Endothelial cell (in vitro differentiated cells): ENCODE data around the gene PDE4D. TPM values are rescaled to one million over a fixed set of nuclear protein-coding genes. Genes with fewer than 3 reads are reported as not detected.

Experiments used
- DNase-seq: peaks from one replicate; pipeline ENCODE4 v3.0.0; 2021; ENCODE audit warnings: low spot score
- H3K27ac Mint-ChIP-seq: one replicate; pipeline ENCODE4 v1.8.0; 2021; ENCODE audit warnings: mixed read lengths, inconsistent platforms; ENCODE audit not compliant: unreplicated experiment
- H3K27me3 Mint-ChIP-seq: one replicate; pipeline ENCODE4 v1.8.0; 2021; ENCODE audit warnings: mild to moderate bottlenecking, moderate library complexity, mixed read lengths, inconsistent platforms; ENCODE audit not compliant: unreplicated experiment
- H3K36me3 Mint-ChIP-seq: one replicate; pipeline ENCODE4 v1.8.0; 2021; ENCODE audit warnings: mild to moderate bottlenecking, low read depth, mixed read lengths, inconsistent platforms; ENCODE audit not compliant: unreplicated experiment
- H3K4me1 Mint-ChIP-seq: one replicate; pipeline ENCODE4 v1.8.0; 2021; ENCODE audit warnings: mild to moderate bottlenecking, mixed read lengths, inconsistent platforms; ENCODE audit not compliant: unreplicated experiment
- H3K4me3 Mint-ChIP-seq: one replicate; pipeline ENCODE4 v1.8.0; 2021; ENCODE audit warnings: mild to moderate bottlenecking, mixed read lengths, inconsistent platforms; ENCODE audit not compliant: unreplicated experiment
- H3K9me3 Mint-ChIP-seq: one replicate; pipeline ENCODE4 v1.8.0; 2021; ENCODE audit warnings: mixed read lengths, inconsistent platforms; ENCODE audit not compliant: unreplicated experiment
- total RNA-seq: library from RNA; stranded (reverse); fragmentation: NEBNext Ultra II Directional; extraction: Animal tissue kit (Norgen Biotek cat#: 25700); gene quantifications from one replicate; pipeline ENCODE4 v1.2.1, GENCODE V29; 2021; ENCODE audit not compliant: unreplicated experiment
- TF ChIP-seq, protein P1 (sequence below): fragments of 200-600 bp; sonication (generic); IDR thresholded peaks from one replicate; pipeline ENCODE4 v1.5.0; 2021; ENCODE audit warnings: antibody characterized with exemption; ENCODE audit not compliant: unreplicated experiment

The PDE4D gene
- total RNA-seq, 1 donor from 2014 or later, result 9.4 TPM

DNA sequence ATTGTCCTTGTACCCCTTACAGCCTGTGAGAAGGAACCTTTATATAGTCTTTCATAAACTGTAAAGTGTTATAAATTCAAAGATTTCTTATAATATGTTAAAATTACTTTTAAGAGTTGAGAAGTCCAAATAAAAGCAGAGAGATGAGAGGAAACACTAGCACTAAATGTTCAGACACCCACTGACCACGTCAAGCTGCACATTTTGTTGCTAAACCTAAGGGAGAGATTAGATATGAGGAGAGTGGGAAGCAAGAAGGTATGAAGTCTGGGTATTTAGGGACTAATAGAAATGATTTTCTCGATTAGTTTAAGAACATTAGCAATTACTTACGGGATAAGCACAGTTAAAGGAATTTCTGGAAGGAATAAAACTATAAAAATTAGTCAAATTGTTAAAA is 803.8 kb downstream of the PDE4D start:
- no peak for DNase-seq
- Mint-ChIP-seq H3K4me3 (no peak overlapping the region), H3K9me3 (no peaks in the 10 kb centered on the region), H3K27me3 (no peaks in the 10 kb centered on the region), H3K27ac (no peak overlapping the region), H3K4me1 (no peaks in the 10 kb centered on the region), H3K36me3 (no peaks in the 10 kb centered on the region)
- TF ChIP-seq, protein P1, sequence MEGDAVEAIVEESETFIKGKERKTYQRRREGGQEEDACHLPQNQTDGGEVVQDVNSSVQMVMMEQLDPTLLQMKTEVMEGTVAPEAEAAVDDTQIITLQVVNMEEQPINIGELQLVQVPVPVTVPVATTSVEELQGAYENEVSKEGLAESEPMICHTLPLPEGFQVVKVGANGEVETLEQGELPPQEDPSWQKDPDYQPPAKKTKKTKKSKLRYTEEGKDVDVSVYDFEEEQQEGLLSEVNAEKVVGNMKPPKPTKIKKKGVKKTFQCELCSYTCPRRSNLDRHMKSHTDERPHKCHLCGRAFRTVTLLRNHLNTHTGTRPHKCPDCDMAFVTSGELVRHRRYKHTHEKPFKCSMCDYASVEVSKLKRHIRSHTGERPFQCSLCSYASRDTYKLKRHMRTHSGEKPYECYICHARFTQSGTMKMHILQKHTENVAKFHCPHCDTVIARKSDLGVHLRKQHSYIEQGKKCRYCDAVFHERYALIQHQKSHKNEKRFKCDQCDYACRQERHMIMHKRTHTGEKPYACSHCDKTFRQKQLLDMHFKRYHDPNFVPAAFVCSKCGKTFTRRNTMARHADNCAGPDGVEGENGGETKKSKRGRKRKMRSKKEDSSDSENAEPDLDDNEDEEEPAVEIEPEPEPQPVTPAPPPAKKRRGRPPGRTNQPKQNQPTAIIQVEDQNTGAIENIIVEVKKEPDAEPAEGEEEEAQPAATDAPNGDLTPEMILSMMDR, result no peak

DNA sequence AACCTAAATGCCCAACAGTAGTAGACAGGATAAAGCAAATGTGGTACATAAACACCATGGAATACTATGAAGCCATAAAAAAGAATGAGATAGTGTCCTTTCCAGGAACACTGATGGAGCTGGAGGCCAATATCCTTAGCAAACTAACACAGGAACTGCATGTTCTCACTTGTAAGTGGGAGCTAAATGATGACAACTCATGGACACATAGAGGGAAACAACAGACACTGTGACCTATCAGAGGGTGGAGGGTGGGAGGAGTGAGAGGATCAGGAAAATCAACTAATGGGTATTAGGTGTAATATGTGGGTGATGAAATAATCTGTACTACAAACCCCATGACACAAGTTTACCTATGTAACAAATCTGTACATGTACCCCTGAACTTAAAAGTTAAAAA is 805.0 kb downstream of the PDE4D start:
- Mint-ChIP-seq H3K27ac (no peak overlapping the region), H3K27me3 (no peaks in the 10 kb centered on the region), H3K36me3 (no peaks in the 10 kb centered on the region), H3K4me3 (no peak overlapping the region), H3K4me1 (no peaks in the 10 kb centered on the region), H3K9me3 (no peaks in the 10 kb centered on the region)
- DNase-seq, result no peak
- TF ChIP-seq, protein P1, result no peak

DNA sequence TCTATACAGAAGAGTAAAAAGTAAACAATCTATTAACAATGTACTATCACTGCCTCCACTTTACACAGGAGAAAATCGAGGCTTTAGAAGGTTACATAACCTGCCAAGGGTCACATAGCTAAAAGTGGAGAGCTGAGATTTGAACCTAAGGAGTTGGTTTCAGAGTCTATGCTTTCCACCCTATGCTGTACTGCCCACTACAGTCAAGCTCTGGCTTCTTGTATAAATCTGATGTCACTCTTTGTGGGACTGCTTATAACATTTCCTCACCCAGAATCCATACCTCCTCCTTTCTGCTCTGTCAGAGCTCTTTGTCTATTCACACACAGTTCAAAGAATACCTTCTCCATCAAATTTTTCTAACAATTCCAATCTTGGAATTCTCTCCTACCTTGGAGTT is 807.5 kb downstream of the PDE4D start:
- Mint-ChIP-seq H3K27ac (no peak overlapping the region), H3K4me3 (no peak overlapping the region), H3K36me3 (no peaks in the 10 kb centered on the region), H3K27me3 (no peaks in the 10 kb centered on the region), H3K4me1 (no peaks in the 10 kb centered on the region), H3K9me3 (no peaks in the 10 kb centered on the region)
- no peak for DNase-seq
- TF ChIP-seq, protein P1, result no peak

DNA sequence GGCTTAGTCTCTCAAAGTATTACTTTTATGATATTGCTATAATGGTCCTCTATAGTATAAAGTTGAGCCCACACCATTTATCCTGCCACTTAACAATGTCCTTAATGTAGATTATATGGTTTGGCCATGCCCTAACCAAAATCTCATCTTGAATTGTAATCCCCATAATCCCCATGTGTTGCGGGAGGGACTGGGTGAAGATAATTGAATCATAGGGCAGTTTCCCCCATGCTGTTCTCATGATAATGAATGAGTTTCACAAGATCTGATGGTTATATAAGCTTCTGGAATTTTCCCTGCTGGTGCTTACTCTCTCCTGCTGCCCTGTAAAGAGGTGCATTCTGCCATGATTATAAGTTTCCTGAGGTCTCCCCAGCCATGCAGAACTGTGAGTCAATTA is 811.8 kb downstream of the PDE4D start:
- TF ChIP-seq, protein P1, result no peak
- Mint-ChIP-seq H3K36me3 (no peaks in the 10 kb centered on the region), H3K4me1 (no peaks in the 10 kb centered on the region), H3K9me3 (no peaks in the 10 kb centered on the region), H3K27me3 (no peaks in the 10 kb centered on the region), H3K27ac (no peak overlapping the region), H3K4me3 (no peak overlapping the region)
- DNase-seq, result no peak

DNA sequence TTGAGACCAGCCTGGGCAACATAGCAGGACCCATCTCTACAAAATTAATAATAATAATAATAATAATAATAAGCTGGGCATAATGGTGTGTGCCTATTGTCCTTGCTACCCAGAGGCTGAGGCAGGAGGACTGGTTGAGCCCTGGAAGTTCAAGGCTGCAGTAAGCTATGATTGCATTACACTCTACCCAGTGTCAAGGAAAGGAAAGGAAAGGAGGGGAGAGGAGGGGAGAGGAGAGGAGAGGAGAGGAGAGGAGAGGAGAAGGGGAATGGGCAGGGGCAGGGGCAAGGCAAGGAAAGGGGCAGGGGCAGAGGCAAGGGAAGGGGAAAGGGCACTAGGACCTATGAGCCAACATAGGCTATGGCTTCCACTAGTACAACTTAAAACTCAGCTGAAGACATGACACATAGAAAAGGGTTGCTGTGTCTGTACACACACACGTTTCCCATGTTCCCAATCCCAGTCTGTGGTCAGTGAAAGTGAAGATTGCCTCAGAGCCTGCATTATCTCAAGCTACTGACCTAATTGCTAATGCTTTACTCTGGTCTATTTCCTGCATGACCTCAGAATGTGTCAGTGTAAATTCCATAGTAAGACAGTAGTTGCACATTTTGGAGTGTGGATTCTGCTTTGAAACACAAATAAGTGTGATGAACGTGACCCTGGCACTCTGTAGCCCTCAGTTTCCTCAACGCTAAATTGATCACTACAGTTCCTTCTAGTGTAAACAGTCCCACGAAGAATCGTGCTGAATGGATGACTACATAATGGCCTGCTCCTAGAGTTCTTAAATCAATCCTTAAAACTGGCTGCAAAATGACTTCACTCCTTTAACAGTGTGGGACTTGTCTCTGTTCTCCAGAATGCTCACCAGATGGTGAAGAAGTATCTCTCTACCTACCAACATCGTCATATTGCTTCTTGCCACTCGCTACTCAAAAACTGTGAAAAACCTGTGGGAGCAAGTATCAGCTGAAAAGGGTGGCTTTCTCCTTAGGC is 813.6 kb downstream of the PDE4D start:
- H3K36me3 Mint-ChIP-seq, result no peaks in the 10 kb centered on the region
- no peaks in the 10 kb centered on the region for H3K27me3 Mint-ChIP-seq
- H3K4me1 Mint-ChIP-seq, result no peaks in the 10 kb centered on the region
- H3K9me3 Mint-ChIP-seq, result no peaks in the 10 kb centered on the region
- TF ChIP-seq, protein P1, result no peak
- no peak overlapping the region for H3K27ac Mint-ChIP-seq
- H3K4me3 Mint-ChIP-seq, result no peak overlapping the region
- DNase-seq, result no peak
